Body of pancreas (tissue), 4 donors: ENCODE data around the gene FRAS1. TPM values are rescaled to one million over a fixed set of nuclear protein-coding genes. Genes with fewer than 3 reads are reported as not detected.
A peak's percentile ranks its signal among the peaks of the same experiment; 100 is the strongest.

Experiments
- ATAC-seq: fragments of 150-250 bp; one replicate; pipeline ENCODE4 v1.9.1; 2016
- DNase-seq, 4 donors: peaks; one replicate each; pipeline ENCODE4 v3.0.0-alpha.2; 2019
- H3K27ac ChIP-seq, 4 donors: fragments of 200-600 bp; sonication (generic); 1 replicate in 3 of 4; 2 replicates in 1 of 4; pipeline versions ENCODE4 v1.5.1 to v1.6.1; 2016 to 2019; ENCODE audit warnings: mild to moderate bottlenecking in 1 of 4, mixed read lengths in 1 of 4, moderate library complexity in 1 of 4
- H3K27me3 ChIP-seq, 2 donors: fragments of 200-600 bp; sonication (generic); one replicate each; pipeline ENCODE4 v1.6.0; 2016; ENCODE audit warnings: mild to moderate bottlenecking in 1 of 2
- H3K36me3 ChIP-seq, 2 donors: fragments of 200-600 bp; sonication (generic); replicated peaks in 1 of 2; 2 replicates each; pipeline ENCODE4 v1.5.1; 2016; ENCODE audit warnings: low read depth in 2 of 2; ENCODE audit not compliant: insufficient read depth in 1 of 2
- H3K4me1 ChIP-seq: fragments of 200-600 bp; sonication (generic); one replicate; pipeline ENCODE4 v1.6.0; 2016
- H3K4me3 ChIP-seq, 2 donors: fragments of 200-600 bp; sonication (generic); 1 replicate in 1 of 2; 2 replicates in 1 of 2; pipeline ENCODE4 v1.5.1; 2016 to 2019
- H3K9me3 ChIP-seq, 3 donors: fragments of 200-600 bp; sonication (generic); 1 replicate in 2 of 3; 2 replicates in 1 of 3; pipeline ENCODE4 v1.5.1; 2016
- CTCF ChIP-seq, 7 experiments: fragments of 450-650 bp in 4 of 7; fragments of 200-600 bp in 3 of 7; sonication (generic) in 3 of 7; IDR thresholded peaks; one replicate each; pipeline ENCODE4 v1.5.1; 2016 to 2019; ENCODE audit warnings: antibody characterized with exemption in 7 of 7
- POLR2A ChIP-seq, 3 donors: fragments of 450-650 bp; IDR thresholded peaks; one replicate each; pipeline ENCODE4 v1.6.1; 2016; ENCODE audit warnings: antibody characterized with exemption in 3 of 3, mild to moderate bottlenecking in 2 of 3
- WGBS, 2 donors: methylation state at CpG; one replicate each; pipeline ENCODE4 v1.1.5; 2017; 5-methylcytosine and 5-hydroxymethylcytosine counted together
- intact Hi-C: fragments of 100-400 bp; cut with DNase I; formaldehyde crosslinking; loops from one replicate; pipeline ENCODE4 v1.15.1; 2023
- total RNA-seq, 2 donors: library from RNA; depleted of rRNA; stranded (reverse); fragments of >200 nt; gene quantifications; one replicate each; pipeline ENCODE4 v1.1.0, GENCODE V29; 2016

Gene FRAS1
- total RNA-seq, 2 donors from 2014 or later, result 22.6 to 24.4 TPM

- H3K4me3 ChIP-seq, result no peak overlapping the region
- H3K27ac ChIP-seq, result peak overlapping the region in 2 of 4 donors; percentile 15 to 54
- DNase-seq, result no peak
- no peaks in the 10 kb centered on the region for H3K36me3 ChIP-seq
- intact Hi-C loops, result no loop called here
- no peak for TF ChIP-seq POLR2A (IDR thresholded peaks at IDR 0.05)
- no peak for TF ChIP-seq CTCF (IDR thresholded peaks at IDR 0.05)
- H3K27me3 ChIP-seq, result no peaks in the 10 kb centered on the region
- H3K9me3 ChIP-seq, result no peaks in the 10 kb centered on the region
- H3K4me1 ChIP-seq, result peaks cover 21% of the 10 kb centered on the region
- peak; percentile 61 for ATAC-seq
- 36 to 41% methylated on average over 2 of the region's 2 CpGs for WGBS, 2 donors
Observed at GRCh38 chr4:78185117-78185516, 128.0 kb downstream of the FRAS1 start.

- Histone ChIP-seq H3K27me3 (no peaks in the 10 kb centered on the region), H3K27ac (peak overlapping the region in 1 of 4 donors; percentile 3), H3K4me3 (no peak overlapping the region), H3K36me3 (no peaks in the 10 kb centered on the region), H3K9me3 (no peaks in the 10 kb centered on the region), H3K4me1 (peaks cover 21% of the 10 kb centered on the region)
- DNase-seq, result no peak
- WGBS, 2 donors, result 57 to 63% methylated on average over 6 of the region's 6 CpGs
- intact Hi-C loops, result no loop called here
- ATAC-seq, result no peak
- no peak for TF ChIP-seq CTCF (IDR thresholded peaks at IDR 0.05)
- no peak for TF ChIP-seq POLR2A (IDR thresholded peaks at IDR 0.05)
Observed at GRCh38 chr4:78186597-78187543, 129.7 kb downstream of the FRAS1 start.

- 69 to 70% methylated on average over 1 of the region's 1 CpG for WGBS, 2 donors
- DNase-seq (no peak), ATAC-seq (no peak)
- TF ChIP-seq POLR2A (IDR thresholded peaks at IDR 0.05), result no peak
- TF ChIP-seq CTCF (IDR thresholded peaks at IDR 0.05), result no peak
- Histone ChIP-seq H3K4me1 (peaks cover 2% of the 10 kb centered on the region), H3K27me3 (no peaks in the 10 kb centered on the region), H3K27ac (no peak overlapping the region), H3K36me3 (no peaks in the 10 kb centered on the region), H3K9me3 (no peaks in the 10 kb centered on the region), H3K4me3 (no peak overlapping the region)
- intact Hi-C loops, result no loop called here
Observed at GRCh38 chr4:78190068-78190467, 132.9 kb downstream of the FRAS1 start.

- H3K27me3 ChIP-seq, result no peaks in the 10 kb centered on the region
- no peaks in the 10 kb centered on the region for H3K36me3 ChIP-seq
- H3K4me3 ChIP-seq, result no peak overlapping the region
- H3K27ac ChIP-seq, result no peak overlapping the region
- ATAC-seq, result no peak
- H3K4me1 ChIP-seq, result no peaks in the 10 kb centered on the region
- no peak for TF ChIP-seq POLR2A (IDR thresholded peaks at IDR 0.05)
- no peak for TF ChIP-seq CTCF (IDR thresholded peaks at IDR 0.05)
- no peak for DNase-seq
- intact Hi-C loops, result no loop called here
- no peaks in the 10 kb centered on the region for H3K9me3 ChIP-seq
Observed at GRCh38 chr4:78190595-78190994, 133.5 kb downstream of the FRAS1 start.

GRCh38 chr4:78197947-78198346 is 140.8 kb downstream of the FRAS1 start:
- Histone ChIP-seq H3K27ac (no peak overlapping the region), H3K4me1 (no peaks in the 10 kb centered on the region), H3K4me3 (no peak overlapping the region), H3K9me3 (no peaks in the 10 kb centered on the region), H3K27me3 (no peaks in the 10 kb centered on the region), H3K36me3 (no peaks in the 10 kb centered on the region)
- intact Hi-C loops, result no loop called here
- no peak for TF ChIP-seq CTCF (IDR thresholded peaks at IDR 0.05)
- TF ChIP-seq POLR2A (IDR thresholded peaks at IDR 0.05), result no peak
- ATAC-seq, result no peak
- WGBS, 2 donors, result 77 to 86% methylated on average over 4 of the region's 4 CpGs
- DNase-seq, result no peak
